H1 (cell line): ENCODE data around the gene ARHGEF11. TPM values are rescaled to one million over a fixed set of nuclear protein-coding genes. Genes with fewer than 3 reads are reported as not detected.

Experiments
- CTCF ChIA-PET: fragments of 300-600 bp; sonication (Branson Sonifier 250); formaldehyde crosslinking; loops from one replicate; lab custom pipeline; 2021; ENCODE audit not compliant: partially characterized antibody; lab: Charles Lee
- POLR2A ChIA-PET: fragments of 300-600 bp; sonication (Branson Sonifier 250); formaldehyde crosslinking; loops from one replicate; lab custom pipeline; 2021; ENCODE audit warnings: inconsistent platforms; ENCODE audit not compliant: partially characterized antibody; lab: Charles Lee
- DNase-seq, 2 experiments: peaks; one replicate each; pipeline versions ENCODE4 v3.0.0 to v3.0.0-alpha.2; 2010 to 2022; ENCODE audit warnings: low spot score in 2 of 2, low read depth in 1 of 2, mixed read lengths in 1 of 2
- FAIRE-seq: peaks from 2 replicates; lab custom pipeline; 2011; peaks lifted over from hg19 to GRCh38; lab: Jason Lieb, UNC
- H2AFZ ChIP-seq: 2 replicates; pipeline ENCODE4 v1.8.1; 2012; ENCODE audit warnings: low read length, inconsistent platforms
- H2AK5ac ChIP-seq: 2 replicates; pipeline ENCODE4 v1.6.1; 2013; ENCODE audit warnings: low read depth, low read length
- H2BK120ac ChIP-seq: replicated peaks from 2 replicates; pipeline ENCODE3; 2013; ENCODE audit warnings: low read depth, low read length, inconsistent platforms
- H2BK12ac ChIP-seq: 2 replicates; pipeline ENCODE4 v1.6.1; 2013; ENCODE audit warnings: low read depth, low read length
- H2BK15ac ChIP-seq: 2 replicates; pipeline ENCODE4 v1.6.1; 2013; ENCODE audit warnings: low read length
- H2BK20ac ChIP-seq: 2 replicates; pipeline ENCODE4 v1.6.1; 2013; ENCODE audit warnings: low read length
- H2BK5ac ChIP-seq: 2 replicates; pipeline ENCODE4 v1.6.1; 2013; ENCODE audit warnings: low read depth, low read length
- H3K14ac ChIP-seq: 2 replicates; pipeline ENCODE4 v1.6.1; 2013; ENCODE audit warnings: inconsistent platforms; ENCODE audit not compliant: insufficient read length
- H3K18ac ChIP-seq: 2 replicates; pipeline ENCODE4 v1.6.1; 2013; ENCODE audit warnings: low read length; ENCODE audit errors: extremely low read depth
- H3K23ac ChIP-seq: 2 replicates; pipeline ENCODE4 v1.6.1; 2013; ENCODE audit warnings: inconsistent platforms; ENCODE audit not compliant: insufficient read length
- H3K23me2 ChIP-seq: 2 replicates; pipeline ENCODE4 v1.6.1; 2013; ENCODE audit warnings: low read depth, low read length
- H3K27ac ChIP-seq: 2 replicates; pipeline ENCODE4 v1.6.1; 2011; ENCODE audit warnings: low read depth, low read length, inconsistent platforms
- H3K27me3 ChIP-seq, 4 experiments: replicated peaks in 1 of 4; 1 replicate in 1 of 4; 2 replicates in 3 of 4; pipeline versions ENCODE4 v1.6.1 to v1.8.1; 2011 to 2013; ENCODE audit warnings: low read length in 3 of 4, mild to moderate bottlenecking in 3 of 4, inconsistent platforms in 2 of 4, mixed read lengths in 2 of 4, moderate library complexity in 1 of 4; ENCODE audit not compliant: control insufficient read depth in 3 of 4, insufficient read depth in 3 of 4; ENCODE audit errors: extremely low read depth in 1 of 4
- H3K36me3 ChIP-seq, 4 experiments: 2 replicates each; pipeline versions ENCODE4 v1.6.1 to v1.8.1; 2011 to 2013; ENCODE audit warnings: mild to moderate bottlenecking in 4 of 4, low read length in 3 of 4, moderate library complexity in 2 of 4, control low read depth in 1 of 4, inconsistent platforms in 1 of 4; ENCODE audit not compliant: insufficient read depth in 4 of 4, control insufficient read depth in 2 of 4
- H3K4ac ChIP-seq: replicated peaks from 2 replicates; pipeline ENCODE3; 2013; ENCODE audit warnings: low read length, low read depth, mixed read lengths, inconsistent platforms; ENCODE audit not compliant: insufficient read length
- H3K4me1 ChIP-seq, 4 experiments: replicated peaks in 1 of 4; 1 replicate in 1 of 4; 2 replicates in 3 of 4; pipeline versions ENCODE4 v1.6.1 to v1.8.1; 2011 to 2013; ENCODE audit warnings: low read length in 3 of 4, inconsistent platforms in 2 of 4, mixed read lengths in 1 of 4; ENCODE audit not compliant: insufficient read depth in 4 of 4, control insufficient read depth in 3 of 4
- H3K4me2 ChIP-seq, 2 experiments: 2 replicates each; pipeline versions ENCODE4 v1.6.1 to v1.8.1; 2011 to 2013; ENCODE audit warnings: low read depth in 2 of 2, low read length in 2 of 2, control low read depth in 1 of 2, inconsistent platforms in 1 of 2, mild to moderate bottlenecking in 1 of 2; ENCODE audit not compliant: insufficient read depth in 1 of 2
- H3K4me3 ChIP-seq, 4 experiments: fragments of 200-600, 300-600 bp in 1 of 4; sonication (generic), shearing (Covaris generic), sonication (Bioruptor Twin) in 1 of 4; 2 replicates each; pipeline versions ENCODE4 v1.5.1 to v1.8.1; 2011 to 2016; ENCODE audit warnings: low read length in 4 of 4, low read depth in 3 of 4, control low read depth in 2 of 4, inconsistent platforms in 2 of 4, mild to moderate bottlenecking in 2 of 4, mixed read lengths in 1 of 4, moderate library complexity in 1 of 4; ENCODE audit not compliant: insufficient read depth in 2 of 4; ENCODE audit errors: extremely low read depth in 1 of 4
- H3K56ac ChIP-seq: replicated peaks from 2 replicates; pipeline ENCODE3; 2013; ENCODE audit warnings: low read depth, mild to moderate bottlenecking, mixed read lengths, low read length, inconsistent platforms; ENCODE audit not compliant: insufficient read length
- H3K79me1 ChIP-seq: 2 replicates; pipeline ENCODE4 v1.6.1; 2013; ENCODE audit warnings: low read depth, low read length, control low read depth
- H3K79me2 ChIP-seq, 2 experiments: 2 replicates each; pipeline versions ENCODE4 v1.6.1 to v1.8.1; 2012 to 2013; ENCODE audit warnings: low read length in 2 of 2, mild to moderate bottlenecking in 2 of 2, inconsistent platforms in 1 of 2; ENCODE audit not compliant: insufficient read depth in 2 of 2, control insufficient read depth in 1 of 2
- H3K9ac ChIP-seq, 4 experiments: replicated peaks in 1 of 4; 1 replicate in 1 of 4; 2 replicates in 3 of 4; pipeline versions ENCODE4 v1.6.1 to v1.8.1; 2011 to 2013; ENCODE audit warnings: low read depth in 3 of 4, low read length in 3 of 4, control low read depth in 2 of 4, mild to moderate bottlenecking in 2 of 4, moderate library complexity in 2 of 4, inconsistent platforms in 1 of 4; ENCODE audit errors: extremely low read depth in 1 of 4
- H3K9me3 ChIP-seq, 2 experiments: 2 replicates each; pipeline versions ENCODE4 v1.6.1 to v1.8.1; 2012 to 2013; ENCODE audit warnings: mild to moderate bottlenecking in 2 of 2, moderate library complexity in 2 of 2, control low read depth in 1 of 2, inconsistent platforms in 1 of 2, low read depth in 1 of 2, low read length in 1 of 2, mixed read lengths in 1 of 2; ENCODE audit not compliant: insufficient read depth in 2 of 2
- H4K20me1 ChIP-seq, 2 experiments: replicated peaks in 1 of 2; 2 replicates each; pipeline versions ENCODE3 to v1.8.1; 2011 to 2013; ENCODE audit warnings: inconsistent platforms in 2 of 2, low read length in 2 of 2, mild to moderate bottlenecking in 1 of 2; ENCODE audit not compliant: insufficient read depth in 2 of 2, control insufficient read depth in 1 of 2
- H4K5ac ChIP-seq: 2 replicates; pipeline ENCODE4 v1.6.1; 2013; ENCODE audit warnings: low read length, low read depth, mixed read lengths, inconsistent platforms; ENCODE audit not compliant: insufficient read length
- H4K8ac ChIP-seq: 2 replicates; pipeline ENCODE4 v1.8.0; 2013; ENCODE audit warnings: mild to moderate bottlenecking, moderate library complexity, low read length, inconsistent platforms; ENCODE audit not compliant: insufficient read depth; ENCODE audit errors: extremely low read depth
- H4K91ac ChIP-seq: replicated peaks from 2 replicates; pipeline ENCODE3; 2013; ENCODE audit warnings: low read length, mixed read lengths, inconsistent platforms; ENCODE audit not compliant: insufficient read length
- BACH1 ChIP-seq: IDR thresholded peaks from 2 replicates; pipeline ENCODE4 v1.6.1; 2012; ENCODE audit warnings: low read length, improper control_type of control experiment
- CBX5 ChIP-seq: fragments of 300-800, 300-1000 bp; sonication (generic); IDR thresholded peaks from 2 replicates; pipeline ENCODE4 v1.7.1; 2016; ENCODE audit warnings: antibody characterized with exemption, low read length, low read depth
- EP300 ChIP-seq, 2 experiments: IDR thresholded peaks; 1 replicate in 1 of 2; 2 replicates in 1 of 2; pipeline ENCODE4 v1.6.1; 2011 to 2012; ENCODE audit warnings: low read depth in 2 of 2, low read length in 2 of 2, mild to moderate bottlenecking in 2 of 2, borderline replicate concordance in 1 of 2, inconsistent platforms in 1 of 2, moderate library complexity in 1 of 2
- EZH2 ChIP-seq: fragments of 200-600 bp; sonication (generic); IDR thresholded peaks from 2 replicates; pipeline ENCODE4 v1.7.1; 2012; ENCODE audit warnings: low read depth, mild to moderate bottlenecking, moderate library complexity, low read length, inconsistent platforms; ENCODE audit not compliant: severe bottlenecking
- JUND ChIP-seq: IDR thresholded peaks from 2 replicates; pipeline ENCODE4 v1.6.1; 2011; ENCODE audit warnings: mild to moderate bottlenecking, improper control_type of control experiment, low read length
- KDM4A ChIP-seq: IDR thresholded peaks from one replicate; pipeline ENCODE4 v1.7.1; 2012; ENCODE audit warnings: low read depth, mild to moderate bottlenecking, moderate library complexity, low read length, inconsistent platforms; ENCODE audit not compliant: severe bottlenecking
- RFX5 ChIP-seq: IDR thresholded peaks from 2 replicates; pipeline ENCODE4 v1.6.1; 2011; ENCODE audit warnings: low read depth, low read length, improper control_type of control experiment, borderline replicate concordance
- TAF1 ChIP-seq: IDR thresholded peaks from 2 replicates; pipeline ENCODE4 v1.6.1; 2011; ENCODE audit warnings: mild to moderate bottlenecking, low read depth, low read length
- TBP ChIP-seq: IDR thresholded peaks from 2 replicates; pipeline ENCODE4 v1.6.1; 2011; ENCODE audit warnings: low read depth, low read length, improper control_type of control experiment
- USF2 ChIP-seq: IDR thresholded peaks from 2 replicates; pipeline ENCODE4 v1.6.1; 2011; ENCODE audit warnings: low read length, improper control_type of control experiment
- WGBS, 2 experiments: shearing (Covaris generic) in 1 of 2; methylation state at CpG; one replicate each; pipeline versions ENCODE4 v1.1.6 to v1.1.7; 2013 to 2015; ENCODE audit warnings: low lambda C conversion rate in 2 of 2, mixed read lengths in 2 of 2, inconsistent platforms in 1 of 2, low coverage in 1 of 2, missing lambda C conversion rate in 1 of 2; ENCODE audit not compliant: insufficient replicate concordance in 2 of 2, insufficient coverage in 1 of 2, insufficient read length in 1 of 2; ENCODE audit errors: extremely low coverage in 1 of 2, missing lambda C conversion rate in 1 of 2; 5-methylcytosine and 5-hydroxymethylcytosine counted together
- polyA plus RNA-seq, 7 experiments: library from polyadenylated mRNA; depleted of rRNA in 3 of 7; stranded (reverse) in 5 of 7; unstranded in 2 of 7; fragments of >200 nt in 5 of 7; fragments of 200-250 nt in 2 of 7; gene quantifications; 1 replicate in 5 of 7; 2 replicates in 1 of 7; 4 replicates in 1 of 7; pipeline versions ENCODE4 v1.2.1 to v1.2.3, GENCODE V29; 2011 to 2013; ENCODE audit warnings: missing spikeins in 2 of 7, mixed read lengths in 2 of 7
- total RNA-seq: library from RNA; stranded (reverse); fragmentation: NEBNext Ultra II Directional; extraction: Animal tissue kit (Norgen Biotek cat#: 25700); gene quantifications from 2 replicates; pipeline ENCODE4 v1.2.1, GENCODE V29; 2021

ARHGEF11 gene
- total and polyA plus RNA-seq, 2 of the 8 experiments (the other 6 are each of a cell fraction or from before 2014, with no cell fraction given): 19.9 to 33.1 TPM

GRCh38 chr1:157080714-157081113 is 35.2 kb upstream of the ARHGEF11 start:
- Histone ChIP-seq H2BK20ac (no peak overlapping the region; the same call in 1 of the 2 replicates), H2BK5ac (no peak overlapping the region), H3K36me3 (no peaks in the 10 kb centered on the region), H3K27ac (no peak overlapping the region), H3K23me2 (no peaks in the 10 kb centered on the region), H3K9ac (no peak overlapping the region), H3K79me1 (no peaks in the 10 kb centered on the region), H2AFZ (no peak overlapping the region), H3K4me1 (peaks cover 0 to 2% (median 0%) of the 10 kb centered on the region in 4 experiments; a peak in 2 of 7 replicates), H3K27me3 (no peaks in the 10 kb centered on the region), H3K23ac (no peak overlapping the region), H3K56ac (no peak overlapping the region), H3K79me2 (no peaks in the 10 kb centered on the region), H2BK15ac (no peak overlapping the region), H2AK5ac (no peak overlapping the region), H3K18ac (no peak overlapping the region), H4K91ac (no peak overlapping the region), H4K5ac (no peak overlapping the region), H2BK120ac (no peak overlapping the region), H4K8ac (no peak overlapping the region), H2BK12ac (no peak overlapping the region), H3K4me3 (no peak overlapping the region), H3K14ac (no peak overlapping the region), H4K20me1 (no peaks in the 10 kb centered on the region), H3K4me2 (no peak overlapping the region), H3K9me3 (no peaks in the 10 kb centered on the region), H3K4ac (no peak overlapping the region)
- FAIRE-seq (peak; percentile 7), DNase-seq (no peak)
- TF ChIP-seq USF2 (no peak), JUND (no peak), EP300 (IDR thresholded peaks at IDR 0.05; ENCODE audit: borderline replicate concordance in 1 of 2, low read depth in 2 of 2, low read length in 2 of 2) (no peak), CBX5 (no peak), RFX5 (no peak), EZH2 (no peak), BACH1 (no peak), KDM4A (no peak), TAF1 (no peak), TBP (no peak)
- ChIA-PET POLR2A (no interaction called here), CTCF (interaction anchor here (0.6 to 3.2 kb wide), 6 partner anchors 8 to 394 kb away, joined by 3 to 20 read pairs (median 4); no protein-coding TSS in a partner anchor)
- WGBS, 2 experiments: 85% methylated on average over 10 of the region's 10 CpGs; no CpG with 5 or more reads in 1 of the 2 experiments
